H1 (cell line): ENCODE results near the gene AKT1. TPM values are rescaled to one million over a fixed set of nuclear protein-coding genes. Genes with fewer than 3 reads are reported as not detected.

Experiments used
- CEBPB ChIP-seq: IDR thresholded peaks from 2 replicates; pipeline ENCODE4 v1.6.1; 2012; ENCODE audit warnings: low read depth, low read length
- SIX5 ChIP-seq: IDR thresholded peaks from 2 replicates; pipeline ENCODE4 v1.6.1; 2011; ENCODE audit warnings: mild to moderate bottlenecking, low read depth, low read length
- polyA plus RNA-seq, 7 experiments: library from polyadenylated mRNA; depleted of rRNA in 3 of 7; stranded (reverse) in 5 of 7; unstranded in 2 of 7; fragments of >200 nt in 5 of 7; fragments of 200-250 nt in 2 of 7; gene quantifications; 1 replicate in 5 of 7; 2 replicates in 1 of 7; 4 replicates in 1 of 7; pipeline versions ENCODE4 v1.2.1 to v1.2.3, GENCODE V29; 2011 to 2013; ENCODE audit warnings: missing spikeins in 2 of 7, mixed read lengths in 2 of 7
- total RNA-seq: library from RNA; stranded (reverse); fragmentation: NEBNext Ultra II Directional; extraction: Animal tissue kit (Norgen Biotek cat#: 25700); gene quantifications from 2 replicates; pipeline ENCODE4 v1.2.1, GENCODE V29; 2021

Gene AKT1
- total and polyA plus RNA-seq, 2 of the 8 experiments (the other 6 are each of a cell fraction or from before 2014, with no cell fraction given), result 68.1 to 71.5 TPM

GRCh38 chr14:104806625-104807465 is 11.3 kb upstream of the AKT1 start (continued):
- no peak for TF ChIP-seq CEBPB
- TF ChIP-seq SIX5, result no peak
